ENCODE measurements around the gene PTPN3. TPM values are rescaled to one million over a fixed set of nuclear protein-coding genes. Genes with fewer than 3 reads are reported as not detected.

Gene PTPN3
- total and polyA plus RNA-seq, 2 donors from 2014 or later = 33.7 to 40.6 TPM

DNA sequence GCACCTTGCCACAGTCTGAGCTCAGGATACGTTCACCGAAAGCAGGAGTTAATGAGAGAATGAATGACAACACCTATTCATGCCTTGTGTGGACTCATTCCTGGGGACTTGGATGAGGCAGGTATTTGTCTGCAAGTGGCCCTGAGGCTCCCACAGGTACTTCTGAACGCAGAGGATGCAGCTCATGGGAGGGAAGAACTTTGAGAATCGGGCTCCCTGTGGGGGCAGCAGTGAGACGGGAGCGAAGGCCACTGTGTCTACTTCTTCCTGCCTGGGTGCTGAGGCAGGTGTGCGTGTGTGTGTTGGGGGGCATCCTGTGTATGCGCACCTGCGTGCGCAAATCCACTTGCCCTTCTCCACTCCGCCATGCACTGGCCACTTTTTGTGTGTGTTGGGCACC is 42.2 kb downstream of the PTPN3 start:
- no peak overlapping the region for H3K4me3 ChIP-seq (ENCODE audit: low read length in 3 of 3)
- peaks cover 0 to 3% (median 0%) of the 10 kb centered on the region in 3 donors for H3K4me1 ChIP-seq (ENCODE audit: control insufficient read depth in 2 of 3, insufficient read depth in 2 of 3, low read depth in 1 of 3, low read length in 3 of 3)
- intact Hi-C loops (cut with DNase I) = no loop called here
- H3K27ac ChIP-seq (ENCODE audit: low read depth in 2 of 2, low read length in 2 of 2) = no peak overlapping the region
- no peak for DNase-seq
- TF ChIP-seq, protein P1, sequence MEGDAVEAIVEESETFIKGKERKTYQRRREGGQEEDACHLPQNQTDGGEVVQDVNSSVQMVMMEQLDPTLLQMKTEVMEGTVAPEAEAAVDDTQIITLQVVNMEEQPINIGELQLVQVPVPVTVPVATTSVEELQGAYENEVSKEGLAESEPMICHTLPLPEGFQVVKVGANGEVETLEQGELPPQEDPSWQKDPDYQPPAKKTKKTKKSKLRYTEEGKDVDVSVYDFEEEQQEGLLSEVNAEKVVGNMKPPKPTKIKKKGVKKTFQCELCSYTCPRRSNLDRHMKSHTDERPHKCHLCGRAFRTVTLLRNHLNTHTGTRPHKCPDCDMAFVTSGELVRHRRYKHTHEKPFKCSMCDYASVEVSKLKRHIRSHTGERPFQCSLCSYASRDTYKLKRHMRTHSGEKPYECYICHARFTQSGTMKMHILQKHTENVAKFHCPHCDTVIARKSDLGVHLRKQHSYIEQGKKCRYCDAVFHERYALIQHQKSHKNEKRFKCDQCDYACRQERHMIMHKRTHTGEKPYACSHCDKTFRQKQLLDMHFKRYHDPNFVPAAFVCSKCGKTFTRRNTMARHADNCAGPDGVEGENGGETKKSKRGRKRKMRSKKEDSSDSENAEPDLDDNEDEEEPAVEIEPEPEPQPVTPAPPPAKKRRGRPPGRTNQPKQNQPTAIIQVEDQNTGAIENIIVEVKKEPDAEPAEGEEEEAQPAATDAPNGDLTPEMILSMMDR (IDR thresholded peaks at IDR 0.05; ENCODE audit: borderline replicate concordance, extremely low read depth, insufficient read depth) = peak; percentile 3
- no peak overlapping the region for H3K9ac ChIP-seq (ENCODE audit: low read length in 3 of 3)
- H3K27me3 ChIP-seq (ENCODE audit: control insufficient read depth, insufficient read depth, low read length) = no peaks in the 10 kb centered on the region
- H3K9me3 ChIP-seq (ENCODE audit: control insufficient read depth in 2 of 3, insufficient read depth in 1 of 3, low read length in 3 of 3) = no peaks in the 10 kb centered on the region
- H3K36me3 ChIP-seq (ENCODE audit: control insufficient read depth in 2 of 3, insufficient read depth in 3 of 3, low read length in 3 of 3) = peaks cover 0 to 28% (median 15%) of the 10 kb centered on the region in 3 donors
- no peak for FAIRE-seq

DNA sequence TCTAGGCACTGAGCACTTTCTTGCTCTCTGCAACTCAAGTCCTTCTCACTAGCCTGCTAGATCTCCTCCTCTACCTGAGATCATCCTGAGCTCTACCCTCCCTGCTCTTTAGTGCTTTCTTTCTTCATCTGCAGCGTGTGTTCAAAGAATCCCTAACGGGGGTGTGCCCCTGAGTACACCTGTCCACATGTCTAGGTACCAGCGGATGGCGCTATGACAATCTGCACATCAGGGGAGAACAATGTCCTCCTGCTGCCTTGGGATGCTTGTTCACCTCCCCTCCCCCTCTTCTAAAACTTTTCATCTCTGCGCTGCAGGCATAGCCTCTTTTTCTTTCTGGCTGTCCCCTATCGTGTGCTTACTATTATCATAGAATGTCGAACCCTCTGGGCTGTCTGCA is 42.7 kb downstream of the PTPN3 start:
- TF ChIP-seq, protein P1 (IDR thresholded peaks at IDR 0.05; ENCODE audit: borderline replicate concordance, extremely low read depth, insufficient read depth) = no peak
- Histone ChIP-seq H3K27me3 (ENCODE audit: control insufficient read depth, insufficient read depth, low read length) (no peaks in the 10 kb centered on the region), H3K4me1 (ENCODE audit: control insufficient read depth in 2 of 3, insufficient read depth in 2 of 3, low read depth in 1 of 3, low read length in 3 of 3) (peaks cover 0 to 3% (median 0%) of the 10 kb centered on the region in 3 donors), H3K4me3 (ENCODE audit: low read length in 3 of 3) (no peak overlapping the region), H3K27ac (ENCODE audit: low read depth in 2 of 2, low read length in 2 of 2) (no peak overlapping the region), H3K36me3 (ENCODE audit: control insufficient read depth in 2 of 3, insufficient read depth in 3 of 3, low read length in 3 of 3) (peaks cover 0 to 28% (median 15%) of the 10 kb centered on the region in 3 donors), H3K9me3 (ENCODE audit: control insufficient read depth in 2 of 3, insufficient read depth in 1 of 3, low read length in 3 of 3) (no peaks in the 10 kb centered on the region), H3K9ac (ENCODE audit: low read length in 3 of 3) (no peak overlapping the region)
- intact Hi-C loops (cut with DNase I) = no loop called here
- no peak for DNase-seq
- no peak for FAIRE-seq

DNA sequence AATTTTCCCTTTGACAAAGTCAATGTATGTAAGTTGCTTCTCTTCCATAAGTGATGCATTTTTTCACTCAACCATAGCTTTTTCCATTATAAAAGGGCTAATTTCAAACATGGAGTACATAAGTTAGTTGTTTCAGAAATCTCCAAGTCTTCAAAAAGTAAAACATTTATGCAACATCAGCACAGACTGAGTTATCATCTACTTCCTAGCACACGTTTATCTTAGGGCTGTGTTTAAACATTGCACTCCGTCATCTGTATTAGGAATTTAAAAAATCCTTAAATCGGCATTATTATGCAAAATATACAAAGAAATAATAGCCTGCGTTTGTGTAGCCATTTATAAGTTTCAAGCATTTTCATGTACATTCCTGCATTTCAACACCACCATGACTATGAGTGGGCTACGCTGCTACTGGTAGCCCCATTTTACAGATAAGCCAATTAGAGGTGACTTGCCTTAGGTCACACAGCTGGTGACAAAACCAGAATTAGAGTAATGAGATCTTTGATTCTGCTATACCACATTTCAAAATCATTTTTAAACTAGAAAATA is 43.4 kb downstream of the PTPN3 start:
- H3K9ac ChIP-seq (ENCODE audit: low read length in 3 of 3) = no peak overlapping the region
- no peak for DNase-seq
- H3K4me3 ChIP-seq (ENCODE audit: low read length in 3 of 3) = no peak overlapping the region
- H3K4me1 ChIP-seq (ENCODE audit: control insufficient read depth in 2 of 3, insufficient read depth in 2 of 3, low read depth in 1 of 3, low read length in 3 of 3) = peaks cover 0 to 3% (median 0%) of the 10 kb centered on the region in 3 donors
- no peak for FAIRE-seq
- H3K27me3 ChIP-seq (ENCODE audit: control insufficient read depth, insufficient read depth, low read length) = no peaks in the 10 kb centered on the region
- intact Hi-C loops (cut with DNase I) = no loop called here
- no peak overlapping the region for H3K27ac ChIP-seq (ENCODE audit: low read depth in 2 of 2, low read length in 2 of 2)
- TF ChIP-seq, protein P1 (IDR thresholded peaks at IDR 0.05; ENCODE audit: borderline replicate concordance, extremely low read depth, insufficient read depth) = no peak
- peaks cover 0 to 28% (median 14%) of the 10 kb centered on the region in 3 donors for H3K36me3 ChIP-seq (ENCODE audit: control insufficient read depth in 2 of 3, insufficient read depth in 3 of 3, low read length in 3 of 3)
- no peaks in the 10 kb centered on the region for H3K9me3 ChIP-seq (ENCODE audit: control insufficient read depth in 2 of 3, insufficient read depth in 1 of 3, low read length in 3 of 3)

DNA sequence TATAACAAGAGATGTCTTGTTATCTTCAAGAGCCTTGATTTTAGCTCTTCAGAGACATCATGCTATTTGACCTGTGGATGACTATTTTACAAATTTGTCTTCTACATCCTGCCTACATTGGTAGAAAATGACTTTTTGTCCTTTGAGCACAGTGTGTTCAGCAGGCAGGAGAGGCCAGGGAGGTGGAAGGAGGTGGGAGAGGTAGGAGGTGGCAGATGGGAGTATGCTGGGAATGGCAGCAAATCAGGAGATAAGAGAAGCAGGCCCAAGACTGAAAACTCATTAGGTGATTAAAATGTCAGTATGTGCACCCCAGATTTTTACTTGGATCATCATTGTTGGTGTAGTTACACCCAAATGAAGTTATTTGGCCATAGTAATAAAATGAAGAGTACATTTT is 44.1 kb downstream of the PTPN3 start:
- DNase-seq = no peak
- H3K27me3 ChIP-seq (ENCODE audit: control insufficient read depth, insufficient read depth, low read length) = no peaks in the 10 kb centered on the region
- H3K36me3 ChIP-seq (ENCODE audit: control insufficient read depth in 2 of 3, insufficient read depth in 3 of 3, low read length in 3 of 3) = peaks cover 0 to 28% (median 13%) of the 10 kb centered on the region in 3 donors
- H3K27ac ChIP-seq (ENCODE audit: low read depth in 2 of 2, low read length in 2 of 2) = peak overlapping the region in 1 of 2 donors; percentile 32
- H3K9ac ChIP-seq (ENCODE audit: low read length in 3 of 3) = no peak overlapping the region
- H3K4me3 ChIP-seq (ENCODE audit: low read length in 3 of 3) = no peak overlapping the region
- H3K9me3 ChIP-seq (ENCODE audit: control insufficient read depth in 2 of 3, insufficient read depth in 1 of 3, low read length in 3 of 3) = no peaks in the 10 kb centered on the region
- TF ChIP-seq, protein P1 (IDR thresholded peaks at IDR 0.05; ENCODE audit: borderline replicate concordance, extremely low read depth, insufficient read depth) = no peak
- H3K4me1 ChIP-seq (ENCODE audit: control insufficient read depth in 2 of 3, insufficient read depth in 2 of 3, low read depth in 1 of 3, low read length in 3 of 3) = peaks cover 0 to 3% (median 0%) of the 10 kb centered on the region in 3 donors
- intact Hi-C loops (cut with DNase I) = no loop called here
- no peak for FAIRE-seq
